ENCODE results near the gene DNM3. TPM values are rescaled to one million over a fixed set of nuclear protein-coding genes. Genes with fewer than 3 reads are reported as not detected.

The DNM3 gene
- polyA plus RNA-seq, 1 of the 3 experiments (the other 2 are of a cell fraction): 0.43 TPM

GRCh38 chr1:172453153-172453545 is 611.9 kb downstream of the DNM3 start:
- WGBS (ENCODE audit: low lambda C conversion rate): 73% methylated on average over 6 of the region's 6 CpGs
- no peaks in the 10 kb centered on the region for H3K79me2 ChIP-seq (ENCODE audit: insufficient read depth)
- H3F3A ChIP-seq (replicated peaks; ENCODE audit: insufficient read depth): no peaks in the 10 kb centered on the region
- H3K27me3 ChIP-seq (ENCODE audit: insufficient read depth): no peaks in the 10 kb centered on the region
- H3K4me1 ChIP-seq (ENCODE audit: control insufficient read depth in 1 of 2, insufficient read depth in 2 of 2, low read depth in 1 of 2, low read length in 1 of 2): peaks cover 0 to 12% of the 10 kb centered on the region in 2 experiments; a peak in 2 of 4 replicates
- H3K9me2 ChIP-seq: no peaks in the 10 kb centered on the region
- H3K36me3 ChIP-seq (replicated peaks in 1 of 2; ENCODE audit: control insufficient read depth in 1 of 2, insufficient read depth in 2 of 2, low read length in 1 of 2): no peaks in the 10 kb centered on the region
- H3K9me3 ChIP-seq: no peaks in the 10 kb centered on the region
- H2AFZ ChIP-seq (ENCODE audit: low read depth): no peak overlapping the region
- TF ChIP-seq RFX5 (IDR thresholded peaks at IDR 0.05; ENCODE audit: low read length) (no peak), CTCF (IDR thresholded peaks at IDR 0.05) (no peak), ELF1 (IDR thresholded peaks at IDR 0.05) (no peak), PBX3 (IDR thresholded peaks at IDR 0.05) (no peak), MXI1 (IDR thresholded peaks at IDR 0.05; ENCODE audit: low read depth, low read length) (no peak), RCOR1 (IDR thresholded peaks at IDR 0.05; ENCODE audit: low read length) (no peak), FOXJ3 (CRISPR knock-in tag; IDR thresholded peaks at IDR 0.05) (no peak), USF2 (IDR thresholded peaks at IDR 0.05; ENCODE audit: borderline replicate concordance, low read depth, low read length) (no peak), ZBTB33 (IDR thresholded peaks at IDR 0.05; ENCODE audit: borderline replicate concordance, low read depth) (no peak), TEAD4 (IDR thresholded peaks at IDR 0.05; ENCODE audit: borderline replicate concordance, insufficient read depth) (no peak), RAD21 (IDR thresholded peaks at IDR 0.05; ENCODE audit: low read length) (no peak), EP300 (IDR thresholded peaks at IDR 0.05; ENCODE audit: borderline replicate concordance in 1 of 2, low read depth in 1 of 2, low read length in 1 of 2) (no peak), IRF3 (IDR thresholded peaks at IDR 0.05; ENCODE audit: low read depth, low read length) (no peak), YY1 (IDR thresholded peaks at IDR 0.05; ENCODE audit: low read depth) (no peak), GABPA (IDR thresholded peaks at IDR 0.05; ENCODE audit: low read depth) (no peak), POLR2AphosphoS5 (IDR thresholded peaks at IDR 0.05; ENCODE audit: low read depth, low read length) (no peak), MAX (IDR thresholded peaks at IDR 0.05; ENCODE audit: low read depth) (no peak), EZH2phosphoT487 (IDR thresholded peaks at IDR 0.05; ENCODE audit: borderline replicate concordance, low read depth) (no peak)
- no peaks in the 10 kb centered on the region for H4K20me1 ChIP-seq (ENCODE audit: insufficient read depth)
- no peak overlapping the region for H3K4me2 ChIP-seq
- H3K4me3 ChIP-seq (ENCODE audit: low read depth in 2 of 2, low read length in 1 of 2): no peak overlapping the region
- CTCF ChIA-PET: interaction anchor here (1.3 to 6.2 kb wide), 4 partner anchors 9 to 266 kb away, joined by 4 to 57 read pairs (median 6); partner anchors contain the start of gene PIGC
- no peak for DNase-seq
- no peak overlapping the region for H3K9ac ChIP-seq
- POLR2A ChIA-PET: no interaction called here
- H3K27ac ChIP-seq (ENCODE audit: low read depth in 2 of 2, low read length in 1 of 2): no peak overlapping the region
